Activated naive CD8-positive, alpha-beta T cell treated with anti-CD3 and anti-CD28 coated beads, Interleukin-2, amount 50 U/mL, for 24 hours (primary cell): Measurements from ENCODE around the gene ACTR1A.
"Not testable (repeated sequence)": the region's sequence is repeated elsewhere in the genome, so short reads cannot be mapped to it uniquely, and the experiment has no call there.

ENCODE experiments used
- ATAC-seq: fragments of 150-1000 bp; cut with Tn5 transposase; one replicate; pipeline ENCODE4 v1.10.0; 2021
- DNase-seq: peaks from one replicate; pipeline ENCODE4 v3.0.0; 2021
- H3K27ac Mint-ChIP-seq: one replicate; pipeline ENCODE4 v1.8.0; 2021; ENCODE audit warnings: mild to moderate bottlenecking, mixed read lengths
- H3K27me3 Mint-ChIP-seq: one replicate; pipeline ENCODE4 v1.8.0; 2021; ENCODE audit warnings: mixed read lengths
- H3K36me3 Mint-ChIP-seq: one replicate; pipeline ENCODE4 v1.8.0; 2021; ENCODE audit warnings: low read depth, mixed read lengths
- H3K4me1 Mint-ChIP-seq: one replicate; pipeline ENCODE4 v1.8.0; 2021; ENCODE audit warnings: mixed read lengths
- H3K4me3 Mint-ChIP-seq: one replicate; pipeline ENCODE4 v1.8.0; 2021; ENCODE audit warnings: mild to moderate bottlenecking, moderate library complexity, mixed read lengths
- H3K9me3 Mint-ChIP-seq: one replicate; pipeline ENCODE4 v1.8.0; 2021; ENCODE audit warnings: mixed read lengths

Gene ACTR1A

GRCh38 chr10:102458656-102459055 lies 43.9 kb downstream of the ACTR1A start:
- H3K4me1 Mint-ChIP-seq, result peaks cover 40% of the 10 kb centered on the region
- H3K36me3 Mint-ChIP-seq, result peaks cover 6% of the 10 kb centered on the region
- no peaks in the 10 kb centered on the region for H3K9me3 Mint-ChIP-seq
- no peak for DNase-seq
- H3K27ac Mint-ChIP-seq, result no peak overlapping the region
- no peak overlapping the region for H3K4me3 Mint-ChIP-seq
- no peak for ATAC-seq
- peaks cover 2% of the 10 kb centered on the region for H3K27me3 Mint-ChIP-seq

GRCh38 chr10:102457591-102458150 lies 44.8 kb downstream of the ACTR1A start:
- Mint-ChIP-seq H3K36me3 (peaks cover 13% of the 10 kb centered on the region), H3K4me1 (peaks cover 40% of the 10 kb centered on the region), H3K9me3 (no peaks in the 10 kb centered on the region), H3K4me3 (no peak overlapping the region), H3K27ac (no peak overlapping the region), H3K27me3 (peaks cover 2% of the 10 kb centered on the region)
- DNase-seq (no peak), ATAC-seq (no peak)

- Mint-ChIP-seq H3K36me3 (peaks cover 25% of the 10 kb centered on the region), H3K4me3 (no peak overlapping the region)
- no peak for DNase-seq
Measured at GRCh38 chr10:102455893-102456471, 46.5 kb downstream of the ACTR1A start.

GRCh38 chr10:102454662-102455487 lies 47.6 kb downstream of the ACTR1A start:
- Mint-ChIP-seq H3K27ac (peak overlapping the region; percentile 59), H3K4me1 (peaks cover 33% of the 10 kb centered on the region), H3K36me3 (peaks cover 25% of the 10 kb centered on the region)
- not testable (repeated sequence) for H3K4me3 Mint-ChIP-seq, H3K27me3 Mint-ChIP-seq, H3K9me3 Mint-ChIP-seq, DNase-seq, ATAC-seq

More at GRCh38 chr10:102455893-102456471, 46.5 kb downstream of the ACTR1A start:
- Mint-ChIP-seq H3K27ac (peak overlapping the region; percentile 74), H3K27me3 (no peaks in the 10 kb centered on the region), H3K4me1 (peaks cover 38% of the 10 kb centered on the region), H3K9me3 (no peaks in the 10 kb centered on the region)
- ATAC-seq, result no peak

- Mint-ChIP-seq H3K27ac (peak overlapping the region; percentile 96), H3K27me3 (no peaks in the 10 kb centered on the region)
- DNase-seq, result no peak
Measured at GRCh38 chr10:102453502-102453901, 49.0 kb downstream of the ACTR1A start.

GRCh38 chr10:102452672-102453340 lies 49.7 kb downstream of the ACTR1A start:
- Mint-ChIP-seq H3K27ac (peak overlapping the region; percentile 96), H3K4me1 (peaks cover 45% of the 10 kb centered on the region), H3K9me3 (no peaks in the 10 kb centered on the region), H3K36me3 (peaks cover 25% of the 10 kb centered on the region), H3K4me3 (peak overlapping the region; percentile 90), H3K27me3 (no peaks in the 10 kb centered on the region)
- peak; percentile 80 for DNase-seq
- ATAC-seq, result peak; percentile 80

More at GRCh38 chr10:102453502-102453901, 49.0 kb downstream of the ACTR1A start:
- Mint-ChIP-seq H3K9me3 (no peaks in the 10 kb centered on the region), H3K4me1 (peaks cover 43% of the 10 kb centered on the region), H3K36me3 (peaks cover 25% of the 10 kb centered on the region), H3K4me3 (no peak overlapping the region)
- ATAC-seq, result no peak

DNA sequence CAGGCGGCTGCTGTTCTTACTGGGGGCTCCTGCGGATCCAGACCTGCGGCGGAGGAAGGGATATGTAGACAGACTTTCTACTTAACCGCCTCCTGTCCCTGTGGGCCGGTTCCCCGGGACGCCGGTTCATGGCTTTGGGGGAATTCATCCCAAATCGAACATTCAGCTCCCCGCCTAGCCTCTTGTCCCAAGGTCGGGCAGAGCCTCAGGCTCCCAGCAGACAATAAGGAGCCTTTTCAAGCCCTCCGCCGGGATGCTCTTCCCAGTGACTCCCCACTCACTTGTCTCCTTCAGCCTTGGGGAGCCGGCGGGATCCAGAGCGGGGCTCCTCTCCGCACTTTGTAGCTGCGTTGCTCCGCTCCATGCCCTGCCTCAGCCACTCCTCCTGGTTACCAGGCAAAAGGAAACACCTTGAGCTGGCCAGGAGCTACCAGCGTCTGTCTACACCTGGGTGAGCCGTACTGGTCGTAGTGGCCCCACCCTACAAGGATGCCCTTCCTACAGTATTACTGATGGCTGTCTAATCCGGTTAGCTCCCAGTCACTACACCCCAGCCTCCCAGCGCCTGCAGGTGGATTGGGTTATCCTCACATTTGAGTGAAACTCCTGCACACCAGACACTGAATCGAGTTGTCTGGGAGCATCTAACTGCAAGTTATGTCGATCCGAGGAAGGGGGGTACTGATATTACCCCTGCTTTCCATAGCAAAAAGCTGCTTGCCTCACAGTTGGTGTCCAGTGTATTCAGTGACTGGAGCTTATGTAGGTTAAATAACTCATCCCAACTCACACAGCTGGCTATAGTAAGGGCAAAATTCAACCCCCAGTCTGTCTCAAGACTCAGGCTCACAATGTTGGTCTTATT lies 51.2 kb downstream of the ACTR1A start, which contains the start of gene C10orf95:
Gene C10orf95, minus strand, starts transcription at position 439 of the 865 bp plus-strand sequence. CDS start 450 bp downstream, outside the sequence.
- DNase-seq (peak; percentile 19), ATAC-seq (no peak)
- Mint-ChIP-seq H3K4me3 (peak within 1 kb of the TSS; percentile 92), H3K4me1 (peaks cover 45% of the 10 kb centered on the region), H3K27me3 (no peaks in the 10 kb centered on the region), H3K36me3 (peaks cover 25% of the 10 kb centered on the region), H3K27ac (peak within 1 kb of the TSS; percentile 96), H3K9me3 (no peaks in the 10 kb centered on the region)

DNA sequence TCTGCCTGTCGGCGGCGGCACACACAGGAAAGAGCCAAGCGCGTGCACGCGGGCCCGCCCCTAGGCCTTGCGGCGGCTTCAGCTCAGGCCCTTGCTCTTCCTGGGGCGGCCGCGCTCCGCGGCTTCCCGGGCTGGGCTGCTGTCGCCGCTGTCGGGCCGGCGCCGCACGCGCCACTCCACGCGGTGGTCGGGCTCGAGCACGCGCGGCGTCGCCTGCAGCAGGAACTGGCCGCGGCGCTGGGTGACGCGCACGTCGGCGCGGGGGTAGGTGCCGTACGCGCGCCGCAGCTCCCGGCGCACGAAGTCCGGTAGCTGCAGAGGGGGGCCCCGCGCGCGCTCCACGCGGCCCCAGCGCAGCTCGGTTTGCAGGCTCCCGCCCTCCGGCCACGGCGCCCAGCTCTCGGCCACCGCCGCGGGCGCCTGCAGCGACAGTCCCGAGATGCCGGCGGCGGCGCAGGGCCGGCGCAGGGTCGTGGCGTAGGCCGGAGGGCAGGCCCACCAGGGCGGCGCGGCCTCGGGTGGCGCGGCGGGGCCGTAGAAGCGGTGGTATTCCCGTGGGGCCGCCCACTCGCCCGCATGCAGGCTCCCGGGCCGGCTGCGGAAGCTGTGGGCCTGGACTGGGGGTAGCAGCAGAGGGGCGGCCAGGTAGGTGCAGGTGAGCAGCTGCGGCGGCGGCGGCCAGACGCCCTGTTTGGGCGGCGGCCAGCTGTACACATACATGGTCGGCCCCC lies 52.0 kb downstream of the ACTR1A start:
- ATAC-seq (peak; percentile 70), DNase-seq (peak; percentile 86)
- peaks cover 45% of the 10 kb centered on the region for H3K4me1 Mint-ChIP-seq
- H3K27me3 Mint-ChIP-seq, result no peaks in the 10 kb centered on the region
- H3K27ac Mint-ChIP-seq, result peak overlapping the region; percentile 89
- peak overlapping the region; percentile 92 for H3K4me3 Mint-ChIP-seq
- peaks cover 25% of the 10 kb centered on the region for H3K36me3 Mint-ChIP-seq
- no peaks in the 10 kb centered on the region for H3K9me3 Mint-ChIP-seq

DNA sequence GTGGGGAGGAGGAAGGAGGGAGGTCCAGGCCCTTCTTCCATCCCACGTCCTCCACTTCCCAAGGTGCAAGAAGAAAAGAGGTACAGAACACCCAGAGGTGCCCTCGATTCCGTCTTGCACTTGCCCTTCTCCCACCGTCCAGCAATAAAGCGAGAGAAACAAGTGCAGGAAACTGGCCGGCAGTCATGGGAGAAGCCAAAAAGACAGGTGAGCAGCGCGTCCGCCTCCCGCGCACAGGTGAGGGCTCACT lies 52.5 kb downstream of the ACTR1A start:
- ATAC-seq (no peak), DNase-seq (no peak)
- H3K27me3 Mint-ChIP-seq, result no peaks in the 10 kb centered on the region
- peaks cover 45% of the 10 kb centered on the region for H3K4me1 Mint-ChIP-seq
- H3K36me3 Mint-ChIP-seq, result peaks cover 23% of the 10 kb centered on the region
- no peaks in the 10 kb centered on the region for H3K9me3 Mint-ChIP-seq
- H3K4me3 Mint-ChIP-seq, result peak overlapping the region; percentile 92
- H3K27ac Mint-ChIP-seq, result peak overlapping the region; percentile 89

DNA sequence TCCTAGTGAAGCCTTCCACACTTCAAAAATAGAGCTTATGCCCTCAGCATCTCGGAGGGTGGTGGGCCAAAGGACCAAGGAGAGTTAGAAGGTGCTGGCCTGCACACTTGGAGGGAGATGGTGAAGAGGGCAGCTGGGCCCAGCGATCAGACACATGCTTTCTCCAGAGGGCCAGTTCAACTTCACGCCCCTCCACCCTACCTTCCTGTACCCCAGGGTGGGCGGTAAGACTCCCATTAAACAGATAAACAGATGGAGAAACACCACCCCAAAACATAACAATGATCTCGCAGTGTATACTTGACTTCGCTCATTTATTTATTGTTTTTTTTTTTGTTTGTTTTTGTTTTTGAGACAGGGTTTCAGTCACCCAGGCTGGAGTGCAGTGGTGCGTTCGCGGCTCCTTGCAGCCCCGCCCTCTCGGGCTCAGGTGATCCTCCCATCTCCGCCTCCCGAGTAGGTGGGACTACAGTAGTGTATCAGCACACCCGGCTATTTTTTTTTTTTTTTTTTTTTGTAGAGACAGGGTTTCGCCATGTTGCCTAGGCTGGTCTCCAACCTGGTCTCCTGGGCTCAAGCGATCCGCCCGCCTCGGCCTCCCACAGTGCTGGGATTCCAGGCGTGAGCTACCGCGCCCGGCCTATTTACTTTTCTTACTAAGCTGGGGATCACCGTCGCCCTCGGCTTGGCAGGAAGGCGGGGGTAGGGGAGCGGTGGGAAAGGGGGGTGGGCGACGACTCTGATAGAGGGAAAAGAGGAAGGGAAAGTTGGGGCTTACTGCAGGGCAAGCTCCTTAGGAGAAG lies 53.0 kb downstream of the ACTR1A start:
- Mint-ChIP-seq H3K4me3 (peak overlapping the region; percentile 92), H3K4me1 (peaks cover 43% of the 10 kb centered on the region), H3K36me3 (peaks cover 23% of the 10 kb centered on the region), H3K27me3 (no peaks in the 10 kb centered on the region), H3K9me3 (no peaks in the 10 kb centered on the region), H3K27ac (peak overlapping the region; percentile 89)
- DNase-seq, result peak; percentile 82
- peak; percentile 53 for ATAC-seq

GRCh38 chr10:102444851-102445250 lies 57.7 kb downstream of the ACTR1A start:
- ATAC-seq, result no peak
- no peak overlapping the region for H3K4me3 Mint-ChIP-seq
- no peak for DNase-seq
- H3K4me1 Mint-ChIP-seq, result peaks cover 13% of the 10 kb centered on the region
- no peaks in the 10 kb centered on the region for H3K9me3 Mint-ChIP-seq
- no peaks in the 10 kb centered on the region for H3K27me3 Mint-ChIP-seq
- H3K27ac Mint-ChIP-seq, result no peak overlapping the region
- H3K36me3 Mint-ChIP-seq, result no peaks in the 10 kb centered on the region

- ATAC-seq (no peak), DNase-seq (no peak)
- no peaks in the 10 kb centered on the region for H3K9me3 Mint-ChIP-seq
- H3K27me3 Mint-ChIP-seq, result no peaks in the 10 kb centered on the region
- peak overlapping the region; percentile 85 for H3K4me3 Mint-ChIP-seq
- H3K36me3 Mint-ChIP-seq, result peaks cover 13% of the 10 kb centered on the region
- peaks cover 45% of the 10 kb centered on the region for H3K4me1 Mint-ChIP-seq
- no peak overlapping the region for H3K27ac Mint-ChIP-seq
Measured at GRCh38 chr10:102438374-102438773, 64.1 kb downstream of the ACTR1A start.

DNA sequence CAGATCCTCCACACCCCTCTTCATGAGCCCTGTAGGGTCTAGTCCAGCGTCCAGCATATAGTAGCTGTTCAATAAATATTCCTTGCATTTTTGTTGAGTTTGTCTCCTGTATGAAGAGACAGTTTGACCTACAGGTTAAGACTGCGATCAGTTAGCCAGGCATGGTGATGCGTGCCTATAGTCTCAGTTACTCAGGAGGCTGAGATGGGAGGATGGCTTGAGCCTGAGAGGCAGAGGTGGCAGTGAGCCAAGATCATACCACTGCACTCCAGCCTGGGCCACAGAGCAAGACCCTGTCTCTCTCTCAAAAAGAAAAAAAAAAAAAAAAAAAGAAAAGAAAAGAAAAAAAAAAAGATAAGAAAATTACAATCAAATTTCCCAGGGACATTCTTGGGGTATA lies 65.0 kb downstream of the ACTR1A start:
- peaks cover 52% of the 10 kb centered on the region for H3K4me1 Mint-ChIP-seq
- H3K36me3 Mint-ChIP-seq, result peaks cover 13% of the 10 kb centered on the region
- H3K27ac Mint-ChIP-seq, result peak overlapping the region; percentile 74
- DNase-seq (no peak), ATAC-seq (no peak)
- H3K27me3 Mint-ChIP-seq, result no peaks in the 10 kb centered on the region
- H3K9me3 Mint-ChIP-seq, result no peaks in the 10 kb centered on the region
- H3K4me3 Mint-ChIP-seq, result peak overlapping the region; percentile 85
